NCI-H774 (cell line): ENCODE results near the gene SORBS2.
"Not testable (repeated sequence)": the region's sequence is repeated elsewhere in the genome, so short reads cannot be mapped to it uniquely, and the experiment has no call there.

Experiments used
- DNase-seq: peaks from one replicate; lab custom pipeline; 2025; lab: John Stamatoyannopoulos, UW

SORBS2 gene, protein sequence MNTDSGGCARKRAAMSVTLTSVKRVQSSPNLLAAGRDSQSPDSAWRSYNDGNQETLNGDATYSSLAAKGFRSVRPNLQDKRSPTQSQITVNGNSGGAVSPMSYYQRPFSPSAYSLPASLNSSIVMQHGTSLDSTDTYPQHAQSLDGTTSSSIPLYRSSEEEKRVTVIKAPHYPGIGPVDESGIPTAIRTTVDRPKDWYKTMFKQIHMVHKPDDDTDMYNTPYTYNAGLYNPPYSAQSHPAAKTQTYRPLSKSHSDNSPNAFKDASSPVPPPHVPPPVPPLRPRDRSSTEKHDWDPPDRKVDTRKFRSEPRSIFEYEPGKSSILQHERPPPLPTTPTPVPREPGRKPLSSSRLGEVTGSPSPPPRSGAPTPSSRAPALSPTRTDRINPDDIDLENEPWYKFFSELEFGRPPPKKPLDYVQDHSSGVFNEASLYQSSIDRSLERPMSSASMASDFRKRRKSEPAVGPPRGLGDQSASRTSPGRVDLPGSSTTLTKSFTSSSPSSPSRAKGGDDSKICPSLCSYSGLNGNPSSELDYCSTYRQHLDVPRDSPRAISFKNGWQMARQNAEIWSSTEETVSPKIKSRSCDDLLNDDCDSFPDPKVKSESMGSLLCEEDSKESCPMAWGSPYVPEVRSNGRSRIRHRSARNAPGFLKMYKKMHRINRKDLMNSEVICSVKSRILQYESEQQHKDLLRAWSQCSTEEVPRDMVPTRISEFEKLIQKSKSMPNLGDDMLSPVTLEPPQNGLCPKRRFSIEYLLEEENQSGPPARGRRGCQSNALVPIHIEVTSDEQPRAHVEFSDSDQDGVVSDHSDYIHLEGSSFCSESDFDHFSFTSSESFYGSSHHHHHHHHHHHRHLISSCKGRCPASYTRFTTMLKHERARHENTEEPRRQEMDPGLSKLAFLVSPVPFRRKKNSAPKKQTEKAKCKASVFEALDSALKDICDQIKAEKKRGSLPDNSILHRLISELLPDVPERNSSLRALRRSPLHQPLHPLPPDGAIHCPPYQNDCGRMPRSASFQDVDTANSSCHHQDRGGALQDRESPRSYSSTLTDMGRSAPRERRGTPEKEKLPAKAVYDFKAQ (N-terminal part only)

GRCh38 chr4:185811509-185812364 is at the start of gene SORBS2:
SORBS2 (minus strand) TSS chr4:185812194; CDS start chr4:185690571, 121,623 bp downstream.
- peak; percentile 51 for DNase-seq

- no peak for DNase-seq
These were observed 47.1 kb upstream of the SORBS2 start for GRCh38 chr4:185859111-185859510.

- not testable (repeated sequence) for DNase-seq
These were observed 45.6 kb upstream of the SORBS2 start for GRCh38 chr4:185857561-185857960.

- no peak for DNase-seq
These were observed 41.8 kb upstream of the SORBS2 start for GRCh38 chr4:185853841-185854240.

DNA sequence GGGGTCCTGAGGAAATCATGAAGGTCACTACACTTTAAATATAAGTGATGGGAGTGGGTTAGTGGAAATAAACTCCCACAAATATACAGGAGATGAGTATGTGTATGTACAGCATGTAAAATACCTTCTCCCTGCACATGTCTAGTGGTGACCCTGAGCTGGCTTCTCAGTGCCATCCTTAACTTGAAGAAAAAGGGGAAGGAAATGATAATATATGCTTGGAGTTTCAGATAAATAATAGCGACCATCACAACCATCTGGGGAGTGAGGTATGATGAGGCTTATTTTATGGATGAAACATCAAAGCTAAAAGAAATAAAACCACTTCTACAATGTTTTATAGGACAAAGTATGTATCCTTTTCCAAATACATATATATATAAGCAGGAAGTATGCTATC is 41.0 kb upstream of the SORBS2 start:
- no peak for DNase-seq

DNA sequence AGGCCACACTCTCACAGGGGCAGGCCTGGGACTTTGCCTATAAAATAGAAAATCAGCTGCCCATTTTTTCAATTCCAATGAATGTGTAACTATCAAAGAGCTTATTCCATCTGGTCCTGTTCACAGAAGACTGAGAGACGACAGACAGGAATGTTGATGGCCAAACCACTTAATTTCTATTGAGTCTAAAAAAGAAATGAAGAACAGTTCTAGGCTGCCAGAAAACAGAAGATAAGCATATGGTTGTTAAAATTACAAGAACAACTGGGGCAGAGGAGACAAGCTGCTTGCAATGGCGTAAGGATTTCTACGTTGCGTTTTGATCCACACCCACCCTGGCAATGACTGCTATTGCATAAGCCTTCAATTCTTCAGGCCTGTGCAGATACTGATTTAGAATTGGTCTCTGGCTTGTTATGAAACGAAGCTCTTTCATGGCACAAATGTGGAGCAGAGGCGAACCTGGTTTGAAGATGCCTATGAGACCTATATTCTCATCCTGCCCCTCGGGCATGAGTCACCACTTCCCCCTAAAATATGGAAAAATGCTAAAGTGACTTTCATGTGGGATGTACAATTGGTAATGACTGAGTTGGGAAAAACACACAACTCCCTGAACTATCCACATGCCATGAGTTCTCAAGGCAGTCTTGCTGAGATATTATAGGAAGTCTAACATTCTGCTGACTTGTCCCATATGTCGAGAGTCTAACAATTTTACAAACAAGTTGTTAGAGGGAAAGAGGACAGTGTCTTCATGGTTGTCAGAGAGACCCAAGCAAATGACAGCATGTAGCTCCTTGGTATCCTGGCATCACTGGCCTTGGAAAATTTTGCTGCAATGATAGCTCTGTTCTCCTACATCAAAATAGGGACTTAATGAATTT is 37.9 kb upstream of the SORBS2 start:
- no peak for DNase-seq

DNA sequence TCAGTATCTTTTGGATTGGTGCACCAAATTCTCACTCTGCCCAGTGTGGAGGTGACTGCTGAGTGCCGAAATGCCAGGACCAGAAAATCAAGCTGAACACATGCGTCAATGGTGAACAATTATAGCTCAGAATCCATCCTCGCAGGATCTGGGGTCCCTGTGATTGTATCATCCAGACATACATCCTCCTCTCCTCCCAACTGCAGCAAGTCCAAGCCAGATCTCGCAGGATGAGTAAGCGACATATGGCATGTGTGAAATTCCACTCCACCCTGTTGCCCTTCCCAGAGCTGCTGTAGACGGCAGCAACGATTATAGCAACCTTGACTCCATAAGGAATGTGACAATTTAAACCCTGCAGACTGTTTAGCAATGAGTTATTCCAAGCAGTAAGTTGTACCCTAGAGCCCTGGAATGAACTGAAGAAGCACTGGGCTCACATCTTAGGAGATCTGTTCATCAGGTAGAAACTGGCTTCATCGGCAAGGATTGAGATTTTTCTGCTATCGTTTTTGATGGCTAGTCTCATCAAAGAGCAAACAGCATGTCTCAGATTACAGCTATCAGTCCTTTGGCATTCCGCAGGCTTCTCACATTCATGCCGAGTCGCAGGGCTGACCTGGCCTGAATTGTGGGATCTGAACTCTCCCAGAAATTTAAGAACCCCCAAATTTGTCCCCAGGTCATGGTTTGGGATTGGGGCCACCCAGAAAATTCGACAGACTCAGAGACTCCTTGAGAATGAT is 35.5 kb upstream of the SORBS2 start:
- no peak for DNase-seq

- DNase-seq, result no peak
These were observed 34.6 kb upstream of the SORBS2 start for GRCh38 chr4:185846505-185847150.

- no peak for DNase-seq
These were observed 34.0 kb upstream of the SORBS2 start for GRCh38 chr4:185845966-185846365.

- no peak for DNase-seq
These were observed 29.5 kb upstream of the SORBS2 start for GRCh38 chr4:185841451-185841850.

DNA sequence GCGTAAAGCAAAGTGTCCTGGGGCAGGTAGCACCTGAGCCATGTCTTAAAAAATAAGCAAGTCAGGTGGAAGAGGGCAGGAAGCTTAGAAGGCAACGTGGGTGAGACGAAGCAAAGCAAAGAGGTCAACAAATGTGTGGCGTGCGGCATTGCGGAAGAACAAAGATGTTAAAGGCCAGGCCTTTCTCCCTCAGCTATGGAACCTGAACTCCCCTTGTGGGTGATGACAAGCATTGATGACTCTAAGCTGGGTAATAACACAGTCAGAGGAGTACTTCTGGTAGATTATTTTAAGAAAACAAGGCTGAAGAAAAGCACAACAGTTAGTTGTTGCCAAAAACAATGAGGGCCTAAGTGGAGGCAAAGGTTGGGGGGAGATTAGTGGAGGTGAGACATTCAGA is 29.0 kb upstream of the SORBS2 start:
- DNase-seq, result no peak

GRCh38 chr4:185840201-185840600 is 28.2 kb upstream of the SORBS2 start:
- no peak for DNase-seq

DNA sequence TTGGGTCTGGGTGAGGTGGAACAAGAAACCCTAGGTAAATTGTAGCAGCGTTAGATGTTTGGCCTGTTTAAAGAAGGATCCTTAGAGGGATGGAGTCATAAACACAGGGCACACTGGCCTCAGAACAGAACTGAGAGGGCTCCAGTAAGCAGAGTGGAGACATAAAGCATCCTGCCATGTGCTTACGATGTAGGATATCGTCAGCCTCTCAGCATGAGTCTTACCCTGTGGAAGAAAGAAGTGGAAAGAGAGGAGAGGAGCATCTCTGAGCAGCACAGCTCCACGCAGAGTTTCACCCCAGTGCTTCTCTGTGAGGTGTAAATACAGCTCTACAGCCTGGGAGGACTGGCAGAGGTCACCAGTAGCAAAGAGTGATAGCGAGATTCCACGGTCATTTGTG is 27.8 kb upstream of the SORBS2 start:
- no peak for DNase-seq

GRCh38 chr4:185839194-185839712 is 27.3 kb upstream of the SORBS2 start:
- DNase-seq, result no peak

DNA sequence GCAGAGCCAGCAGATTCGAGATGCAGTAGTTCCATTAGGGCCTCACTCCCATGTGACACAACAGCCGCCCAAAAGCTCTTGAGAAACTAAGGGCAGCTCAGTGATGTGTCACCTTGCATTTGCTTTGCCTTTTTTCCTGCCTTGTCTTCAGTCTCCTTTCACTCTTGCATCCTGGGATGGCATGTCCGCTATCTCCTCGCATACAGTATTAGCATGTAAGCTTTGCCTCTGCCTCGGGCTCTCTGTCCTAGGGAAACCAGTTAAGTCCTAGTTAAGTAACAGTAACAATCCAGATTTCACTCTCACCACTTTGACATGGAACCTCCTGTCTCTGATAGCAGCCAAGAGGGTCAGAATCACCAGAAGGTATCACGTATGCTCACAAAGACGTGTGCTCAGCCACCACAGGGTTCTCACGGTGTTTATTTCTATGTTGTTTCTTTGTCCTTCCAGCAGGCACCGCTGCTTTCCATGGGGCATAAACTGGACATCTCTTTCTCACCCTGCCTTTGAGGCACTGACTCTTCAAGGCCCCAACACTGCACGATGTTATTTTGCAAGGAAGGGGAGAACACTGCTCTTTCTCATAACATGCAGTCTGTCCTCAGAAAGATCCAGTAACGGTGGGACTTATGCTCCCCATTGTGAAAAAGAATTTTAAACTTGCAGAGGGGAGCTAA is 26.7 kb upstream of the SORBS2 start:
- no peak for DNase-seq

- no peak for DNase-seq
These were observed 26.1 kb upstream of the SORBS2 start for GRCh38 chr4:185838104-185838452.

DNA sequence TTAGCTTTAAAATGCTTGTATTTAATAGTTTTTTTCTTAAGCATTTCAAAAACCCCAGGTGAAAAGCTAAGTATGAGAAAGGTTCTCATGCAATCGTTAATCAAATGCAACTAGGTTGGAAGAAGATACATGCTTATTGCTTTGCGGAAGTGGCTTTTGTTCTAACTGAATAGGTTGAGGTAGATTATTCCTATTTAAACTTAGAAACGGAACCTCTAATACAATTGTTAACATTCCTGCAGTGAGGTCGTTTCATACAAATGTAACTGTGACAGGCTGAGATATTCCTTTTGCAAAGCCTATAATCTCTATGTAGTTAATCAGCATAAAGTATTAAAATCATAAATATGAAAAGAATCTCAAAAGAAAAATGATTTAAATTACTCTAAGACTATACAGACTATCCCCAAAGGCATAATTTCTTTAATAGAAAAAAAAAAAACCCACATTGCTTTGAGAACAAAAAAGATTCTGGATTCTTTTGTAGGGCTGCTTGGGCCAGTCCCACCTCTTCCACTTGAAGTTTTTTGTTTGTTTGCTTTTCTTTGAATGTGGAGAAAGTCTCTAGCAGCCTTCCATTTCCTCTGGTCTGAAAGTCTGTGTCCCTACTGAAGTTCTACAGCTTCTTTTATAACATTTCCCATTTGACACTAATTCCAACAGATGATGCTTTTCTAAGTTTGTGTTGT is 25.6 kb upstream of the SORBS2 start:
- DNase-seq, result no peak
